Stimulated activated naive CD8-positive, alpha-beta T cell treated with anti-CD3 and anti-CD28 coated beads, Interleukin-15, Interleukin-2, amounts not matched to agents 100 ng/mL and 50 ng/mL, for 24 hours (primary cell): ENCODE results near the gene FER.
"Not testable (repeated sequence)": the region's sequence is repeated elsewhere in the genome, so short reads cannot be mapped to it uniquely, and the experiment has no call there.

Experiments used
- H3K27ac Mint-ChIP-seq: one replicate; pipeline ENCODE4 v1.8.0; 2021; ENCODE audit warnings: mild to moderate bottlenecking, mixed read lengths
- H3K27me3 Mint-ChIP-seq: one replicate; pipeline ENCODE4 v1.8.0; 2021; ENCODE audit warnings: mixed read lengths
- H3K36me3 Mint-ChIP-seq: one replicate; pipeline ENCODE4 v1.8.0; 2021; ENCODE audit warnings: low read depth, mixed read lengths
- H3K4me1 Mint-ChIP-seq: one replicate; pipeline ENCODE4 v1.8.0; 2021; ENCODE audit warnings: low read depth, mixed read lengths
- H3K4me3 Mint-ChIP-seq: one replicate; pipeline ENCODE4 v1.8.0; 2021; ENCODE audit warnings: mild to moderate bottlenecking, mixed read lengths
- H3K9me3 Mint-ChIP-seq: one replicate; pipeline ENCODE4 v1.8.0; 2021; ENCODE audit warnings: mixed read lengths

The FER gene

GRCh38 chr5:109027983-109028607 is 280.4 kb downstream of the FER start:
- Mint-ChIP-seq H3K27ac (no peak overlapping the region), H3K9me3 (no peaks in the 10 kb centered on the region), H3K36me3 (no peaks in the 10 kb centered on the region), H3K4me1 (no peaks in the 10 kb centered on the region), H3K27me3 (no peaks in the 10 kb centered on the region), H3K4me3 (no peak overlapping the region)

GRCh38 chr5:109028608-109029299 is 281.1 kb downstream of the FER start:
- Mint-ChIP-seq H3K9me3 (no peaks in the 10 kb centered on the region), H3K4me3 (no peak overlapping the region), H3K27me3 (no peaks in the 10 kb centered on the region), H3K27ac (no peak overlapping the region), H3K4me1 (no peaks in the 10 kb centered on the region), H3K36me3 (no peaks in the 10 kb centered on the region)

- no peak overlapping the region for H3K4me3 Mint-ChIP-seq
- H3K9me3 Mint-ChIP-seq = no peaks in the 10 kb centered on the region
- H3K36me3 Mint-ChIP-seq = no peaks in the 10 kb centered on the region
- H3K4me1 Mint-ChIP-seq = no peaks in the 10 kb centered on the region
- H3K27ac Mint-ChIP-seq = no peak overlapping the region
- no peaks in the 10 kb centered on the region for H3K27me3 Mint-ChIP-seq
Observed at GRCh38 chr5:109029847-109030246, 282.1 kb downstream of the FER start.

- Mint-ChIP-seq H3K27ac (no peak overlapping the region), H3K27me3 (no peaks in the 10 kb centered on the region), H3K4me3 (no peak overlapping the region), H3K9me3 (no peaks in the 10 kb centered on the region), H3K4me1 (no peaks in the 10 kb centered on the region), H3K36me3 (no peaks in the 10 kb centered on the region)
Observed at GRCh38 chr5:109030360-109031143, 282.9 kb downstream of the FER start.

GRCh38 chr5:109034306-109034705 is 286.6 kb downstream of the FER start:
- Mint-ChIP-seq H3K9me3 (no peaks in the 10 kb centered on the region), H3K27ac (no peak overlapping the region), H3K27me3 (no peaks in the 10 kb centered on the region), H3K4me3 (no peak overlapping the region), H3K4me1 (no peaks in the 10 kb centered on the region), H3K36me3 (peaks cover 6% of the 10 kb centered on the region)

- Mint-ChIP-seq H3K36me3 (peaks cover 6% of the 10 kb centered on the region), H3K27me3 (no peaks in the 10 kb centered on the region), H3K4me3 (no peak overlapping the region), H3K27ac (no peak overlapping the region), H3K4me1 (no peaks in the 10 kb centered on the region), H3K9me3 (no peaks in the 10 kb centered on the region)
Observed at GRCh38 chr5:109035436-109035835, 287.7 kb downstream of the FER start.

GRCh38 chr5:109038209-109038840 is 290.6 kb downstream of the FER start:
- peaks cover 6% of the 10 kb centered on the region for H3K36me3 Mint-ChIP-seq
- no peak overlapping the region for H3K27ac Mint-ChIP-seq
- no peaks in the 10 kb centered on the region for H3K4me1 Mint-ChIP-seq
- no peaks in the 10 kb centered on the region for H3K27me3 Mint-ChIP-seq
- no peaks in the 10 kb centered on the region for H3K9me3 Mint-ChIP-seq
- H3K4me3 Mint-ChIP-seq = no peak overlapping the region

GRCh38 chr5:109041317-109041716 is 293.6 kb downstream of the FER start:
- Mint-ChIP-seq H3K27ac (no peak overlapping the region), H3K36me3 (peaks cover 9% of the 10 kb centered on the region), H3K4me1 (no peaks in the 10 kb centered on the region), H3K27me3 (no peaks in the 10 kb centered on the region), H3K9me3 (no peaks in the 10 kb centered on the region), H3K4me3 (no peak overlapping the region)

- Mint-ChIP-seq H3K36me3 (peaks cover 12% of the 10 kb centered on the region), H3K4me1 (no peaks in the 10 kb centered on the region), H3K27me3 (no peaks in the 10 kb centered on the region), H3K9me3 (no peaks in the 10 kb centered on the region), H3K27ac (no peak overlapping the region), H3K4me3 (no peak overlapping the region)
Observed at GRCh38 chr5:109045710-109046109, 298.0 kb downstream of the FER start.

- H3K27me3 Mint-ChIP-seq = no peaks in the 10 kb centered on the region
- H3K27ac Mint-ChIP-seq = no peak overlapping the region
Observed at GRCh38 chr5:109049565-109049964, 301.9 kb downstream of the FER start.

GRCh38 chr5:109050321-109050720 is 302.6 kb downstream of the FER start:
- not testable (repeated sequence) for H3K9me3 Mint-ChIP-seq, H3K4me1 Mint-ChIP-seq, H3K4me3 Mint-ChIP-seq, H3K27me3 Mint-ChIP-seq, H3K27ac Mint-ChIP-seq
- peaks cover 25% of the 10 kb centered on the region for H3K36me3 Mint-ChIP-seq

More at GRCh38 chr5:109049565-109049964, 301.9 kb downstream of the FER start:
- Mint-ChIP-seq H3K9me3 (no peaks in the 10 kb centered on the region), H3K4me1 (no peaks in the 10 kb centered on the region), H3K4me3 (no peak overlapping the region), H3K36me3 (peaks cover 25% of the 10 kb centered on the region)

- H3K4me3 Mint-ChIP-seq, H3K9me3 Mint-ChIP-seq, H3K27me3 Mint-ChIP-seq, H3K27ac Mint-ChIP-seq, H3K4me1 Mint-ChIP-seq: not testable (repeated sequence)
- peaks cover 22% of the 10 kb centered on the region for H3K36me3 Mint-ChIP-seq
Observed at GRCh38 chr5:109052216-109052615, 304.5 kb downstream of the FER start.

- no peak overlapping the region for H3K4me3 Mint-ChIP-seq
- H3K4me1 Mint-ChIP-seq = no peaks in the 10 kb centered on the region
Observed at GRCh38 chr5:109053995-109054417, 306.3 kb downstream of the FER start.

GRCh38 chr5:109060378-109061025 is 312.8 kb downstream of the FER start:
- H3K27ac Mint-ChIP-seq = no peak overlapping the region
- no peaks in the 10 kb centered on the region for H3K9me3 Mint-ChIP-seq
- no peak overlapping the region for H3K4me3 Mint-ChIP-seq
- H3K36me3 Mint-ChIP-seq = peaks cover 4% of the 10 kb centered on the region
- H3K27me3 Mint-ChIP-seq = no peaks in the 10 kb centered on the region
- no peaks in the 10 kb centered on the region for H3K4me1 Mint-ChIP-seq

More at GRCh38 chr5:109053995-109054417, 306.3 kb downstream of the FER start:
- H3K36me3 Mint-ChIP-seq = peaks cover 24% of the 10 kb centered on the region
- H3K27me3 Mint-ChIP-seq = no peaks in the 10 kb centered on the region
- no peaks in the 10 kb centered on the region for H3K9me3 Mint-ChIP-seq
- H3K27ac Mint-ChIP-seq = no peak overlapping the region
